Endometrial microvascular endothelial cells (primary cell): ENCODE data around the gene HOXD10. TPM values are rescaled to one million over a fixed set of nuclear protein-coding genes. Genes with fewer than 3 reads are reported as not detected.

Experiments
- in situ Hi-C: cut with HindIII; loops from 2 replicates; pipeline ENCODE4 v1.10.0; 2017; ENCODE audit warnings: low sequenced_read_pairs, low pct_unique_long_range_greater_than_20kb; ENCODE audit errors: inconsistent ontology term
- total RNA-seq: library from RNA; depleted of rRNA; stranded (reverse); fragments of >200 nt; gene quantifications from one replicate; pipeline ENCODE4 v1.2.3, GENCODE V29; 2015; ENCODE audit errors: inconsistent ontology term

Gene HOXD10
- total RNA-seq, 1 donor from 2014 or later = 36.0 TPM

- in situ Hi-C loops = no loop called here
Observed at GRCh38 chr2:176166272-176166671, 49.7 kb downstream of the HOXD10 start.

GRCh38 chr2:176167398-176167797, 50.8 kb downstream of the HOXD10 start:
- in situ Hi-C loops = no loop called here

- in situ Hi-C loops = no loop called here
Observed at GRCh38 chr2:176169181-176169580, 52.6 kb downstream of the HOXD10 start.

Other genes starting within 250 kb of the HOXD10 start
- 6.1 TPM for gene LNPK, start 114.5 kb upstream of the HOXD10 start, total RNA-seq
- not detected for gene EVX2, start 32.8 kb upstream of the HOXD10 start, total RNA-seq
- not detected for gene HOXD13, start 24.1 kb upstream of the HOXD10 start, total RNA-seq
- gene HOXD12, start 17.0 kb upstream of the HOXD10 start, total RNA-seq = not detected
- 2.0 TPM for gene HOXD11, start 9.5 kb upstream of the HOXD10 start, total RNA-seq
- 63.6 TPM for gene HOXD9, start 5.9 kb downstream of the HOXD10 start, total RNA-seq
- gene HOXD8, start 12.9 kb downstream of the HOXD10 start, total RNA-seq = 41.0 TPM
- gene HOXD4, start 34.8 kb downstream of the HOXD10 start, total RNA-seq = 18.7 TPM
- gene HOXD3, start 40.5 kb downstream of the HOXD10 start, total RNA-seq = 21.4 TPM
- gene HOXD1, start 71.9 kb downstream of the HOXD10 start, total RNA-seq = 4.8 TPM
- gene MTX2, start 152.7 kb downstream of the HOXD10 start, total RNA-seq = 47.8 TPM